Measurements from ENCODE around the gene GSC.
"Not testable (repeated sequence)": the region's sequence is repeated elsewhere in the genome, so short reads cannot be mapped to it uniquely, and the experiment has no call there.

GSC gene

GRCh38 chr14:94738097-94738496 is 31.8 kb downstream of the GSC start:
- DNase-seq: no peak

DNA sequence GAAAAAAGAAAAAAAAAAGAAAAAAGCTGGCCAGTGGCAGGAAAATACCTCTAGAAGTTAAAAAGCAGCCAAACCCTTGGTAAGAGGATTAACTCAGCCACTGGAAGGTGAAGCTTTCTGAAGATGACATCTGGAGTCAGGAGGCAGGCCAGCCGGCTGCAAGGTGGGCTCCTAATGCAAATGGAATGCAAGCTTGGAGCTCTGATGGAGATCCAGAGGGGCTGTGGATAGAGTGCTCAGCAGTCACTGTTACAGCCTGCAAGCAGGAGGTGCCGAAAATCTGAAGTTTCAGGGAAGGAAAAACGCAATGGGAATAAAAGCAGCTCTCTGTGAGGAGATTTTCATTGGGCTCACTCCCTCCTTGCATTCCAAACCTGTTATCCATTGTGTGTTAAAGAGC is 41.0 kb downstream of the GSC start:
- no peak for DNase-seq

DNA sequence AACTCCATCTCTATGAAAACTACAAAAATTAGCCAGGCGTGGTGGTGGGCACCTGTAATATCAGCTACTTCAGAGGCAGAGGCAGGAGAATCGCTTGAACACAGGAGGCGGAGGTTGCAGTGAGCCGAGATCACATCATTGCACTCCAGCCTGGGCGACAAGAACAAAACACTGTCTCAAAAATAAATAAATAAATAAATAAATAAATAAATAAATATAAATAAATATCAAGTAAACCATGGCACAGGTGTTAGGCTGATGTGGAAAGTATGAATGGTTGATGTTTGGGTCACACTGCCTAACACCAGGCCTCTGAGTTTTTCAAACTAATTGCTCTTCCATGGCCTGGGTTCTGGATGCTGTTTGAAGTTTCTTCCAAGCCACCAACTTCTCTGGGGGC is 41.5 kb downstream of the GSC start:
- not testable (repeated sequence) for DNase-seq

DNA sequence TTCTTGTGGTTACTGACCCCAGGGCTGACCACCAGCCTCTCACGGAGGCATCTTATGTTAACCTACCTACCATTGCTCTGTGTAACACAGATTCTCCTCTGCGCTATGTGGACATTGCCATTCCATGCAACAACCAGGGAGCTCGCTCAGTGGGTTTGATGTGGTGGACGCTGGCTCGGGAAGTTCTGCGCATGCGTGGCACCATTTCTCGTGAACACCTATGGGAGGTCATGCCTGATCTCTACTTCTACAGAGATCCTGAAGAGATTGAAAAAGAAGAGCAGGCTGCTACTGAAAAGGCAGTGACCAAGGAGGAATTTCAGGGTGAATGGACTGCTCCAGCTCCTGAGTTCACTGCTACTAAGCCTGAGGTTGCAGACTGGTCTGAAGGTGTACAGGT is 43.3 kb downstream of the GSC start:
- not testable (repeated sequence) for DNase-seq

DNA sequence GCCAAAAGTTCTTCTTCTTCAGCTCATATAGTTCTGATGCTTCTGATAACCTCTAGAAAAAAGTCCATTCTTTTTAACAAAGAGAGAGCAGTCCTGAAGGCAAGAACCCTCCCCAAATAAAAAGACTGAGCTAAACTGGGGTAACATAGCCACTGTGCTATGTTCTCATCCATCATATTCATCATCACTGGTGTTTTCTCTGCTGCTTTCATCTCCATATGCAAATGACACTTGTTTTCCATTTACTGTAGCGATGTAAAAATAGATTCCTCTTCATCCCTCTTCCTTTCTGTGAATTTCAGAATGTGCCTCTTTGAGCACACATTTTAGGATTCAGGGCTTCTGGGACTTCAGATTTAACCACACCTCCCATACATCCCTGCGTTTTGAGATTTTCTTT is 44.9 kb downstream of the GSC start:
- DNase-seq: no peak

DNA sequence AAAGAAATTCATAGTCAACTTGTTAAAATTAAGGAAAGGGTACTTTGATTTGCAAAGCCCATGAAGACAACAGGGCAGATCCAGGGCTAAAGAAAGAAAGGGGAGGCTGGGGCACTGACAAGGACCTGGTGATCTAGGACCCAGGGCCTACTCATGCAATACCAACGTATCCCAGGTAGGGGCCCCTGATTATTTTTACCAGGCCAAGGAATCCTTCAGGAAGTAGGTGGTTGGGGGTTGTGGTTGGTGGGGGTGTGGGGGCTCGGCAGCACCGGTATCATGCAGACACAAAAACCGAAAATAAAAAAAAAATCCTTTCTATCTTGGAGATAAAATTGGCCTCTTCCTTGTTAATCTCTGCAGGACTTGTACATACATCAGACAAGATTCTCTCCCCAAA is 47.5 kb downstream of the GSC start:
- no peak for DNase-seq

All from MV-4-11 (cell line).